ENCODE data around the gene PODXL.

The PODXL gene

GRCh38 chr7:131456338-131456737, 100.1 kb downstream of the PODXL start:
- H3K9me3 ChIP-seq = no peaks in the 10 kb centered on the region
- H3K4me3 ChIP-seq = no peak overlapping the region
- DNase-seq = no peak
- TF ChIP-seq CTCF (IDR thresholded peaks at IDR 0.05) = no peak
- H3K27ac ChIP-seq = no peak overlapping the region
- H3K27me3 ChIP-seq = no peaks in the 10 kb centered on the region
- intact Hi-C loops (cut with DNase I; ENCODE audit: low total_unique reads) = no loop called here
- peaks cover 0 to 12% (median 0%) of the 10 kb centered on the region in 3 donors for H3K36me3 ChIP-seq
- H3K4me1 ChIP-seq = no peaks in the 10 kb centered on the region

DNA sequence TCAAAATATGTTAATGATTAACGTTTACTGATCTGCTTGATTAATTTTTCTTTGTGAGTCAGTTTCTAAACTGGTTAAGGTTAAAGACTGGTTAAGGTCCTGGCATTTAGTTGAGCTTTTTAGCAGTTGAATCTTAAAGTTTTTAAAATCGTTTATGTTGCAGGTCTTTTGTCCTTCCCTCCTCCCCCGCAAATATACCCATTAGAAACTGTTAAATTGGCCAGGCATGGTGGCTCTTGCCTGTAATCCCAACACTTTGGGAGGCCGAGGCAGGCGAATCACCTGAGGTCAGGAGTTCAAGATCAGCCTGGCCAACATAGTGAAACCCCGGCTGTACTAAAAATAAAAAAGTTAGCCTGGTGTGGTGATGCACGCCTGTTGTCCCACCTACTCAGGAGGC, 100.9 kb downstream of the PODXL start:
- H3K27ac ChIP-seq = no peak overlapping the region
- TF ChIP-seq CTCF (IDR thresholded peaks at IDR 0.05) = no peak
- H3K4me1 ChIP-seq = no peaks in the 10 kb centered on the region
- H3K36me3 ChIP-seq = peaks cover 0 to 11% (median 0%) of the 10 kb centered on the region in 3 donors
- intact Hi-C loops (cut with DNase I; ENCODE audit: low total_unique reads) = no loop called here
- no peak overlapping the region for H3K4me3 ChIP-seq
- H3K9me3 ChIP-seq = no peaks in the 10 kb centered on the region
- no peaks in the 10 kb centered on the region for H3K27me3 ChIP-seq
- no peak for DNase-seq

DNA sequence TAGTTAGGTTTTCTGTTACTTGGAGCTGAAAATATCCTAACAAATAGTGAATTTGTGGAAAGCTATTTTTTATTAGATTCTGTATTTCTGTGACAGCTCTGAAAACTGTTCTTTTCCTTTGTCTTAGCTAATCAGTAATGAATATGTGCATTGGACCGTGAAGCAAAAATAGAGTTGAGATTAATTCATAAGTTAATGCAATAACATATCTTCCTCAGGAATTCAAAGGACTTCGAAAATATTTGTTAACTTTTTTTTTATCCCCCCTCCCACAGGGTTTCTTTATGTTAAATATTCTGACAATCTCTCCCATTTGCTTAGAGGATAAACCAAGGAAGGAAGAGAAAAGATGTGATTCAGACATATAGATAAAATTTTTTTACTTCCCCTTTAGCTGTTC, 101.4 kb downstream of the PODXL start:
- Histone ChIP-seq H3K4me1 (no peaks in the 10 kb centered on the region), H3K9me3 (no peaks in the 10 kb centered on the region), H3K4me3 (no peak overlapping the region), H3K27ac (no peak overlapping the region), H3K36me3 (peaks cover 0 to 10% (median 2%) of the 10 kb centered on the region in 3 donors), H3K27me3 (no peaks in the 10 kb centered on the region)
- TF ChIP-seq CTCF (IDR thresholded peaks at IDR 0.05) = no peak
- DNase-seq = no peak
- intact Hi-C loops (cut with DNase I; ENCODE audit: low total_unique reads) = no loop called here

GRCh38 chr7:131454498-131454897, 101.9 kb downstream of the PODXL start:
- intact Hi-C loops (cut with DNase I; ENCODE audit: low total_unique reads) = no loop called here
- no peak for TF ChIP-seq CTCF (IDR thresholded peaks at IDR 0.05)
- no peaks in the 10 kb centered on the region for H3K27me3 ChIP-seq
- H3K36me3 ChIP-seq = peaks cover 0 to 15% (median 7%) of the 10 kb centered on the region in 3 donors
- DNase-seq = no peak
- no peaks in the 10 kb centered on the region for H3K4me1 ChIP-seq
- H3K4me3 ChIP-seq = no peak overlapping the region
- H3K27ac ChIP-seq = no peak overlapping the region
- no peaks in the 10 kb centered on the region for H3K9me3 ChIP-seq

All from tibial artery (tissue), 4 donors.